ENCODE measurements around the gene TNFRSF1A. TPM values are rescaled to one million over a fixed set of nuclear protein-coding genes. Genes with fewer than 3 reads are reported as not detected.

The TNFRSF1A gene
- total and polyA plus RNA-seq, 2 of the 13 experiments (the other 11 are each of a cell fraction or from before 2014, with no cell fraction given), result 41.5 to 61.2 TPM

DNA sequence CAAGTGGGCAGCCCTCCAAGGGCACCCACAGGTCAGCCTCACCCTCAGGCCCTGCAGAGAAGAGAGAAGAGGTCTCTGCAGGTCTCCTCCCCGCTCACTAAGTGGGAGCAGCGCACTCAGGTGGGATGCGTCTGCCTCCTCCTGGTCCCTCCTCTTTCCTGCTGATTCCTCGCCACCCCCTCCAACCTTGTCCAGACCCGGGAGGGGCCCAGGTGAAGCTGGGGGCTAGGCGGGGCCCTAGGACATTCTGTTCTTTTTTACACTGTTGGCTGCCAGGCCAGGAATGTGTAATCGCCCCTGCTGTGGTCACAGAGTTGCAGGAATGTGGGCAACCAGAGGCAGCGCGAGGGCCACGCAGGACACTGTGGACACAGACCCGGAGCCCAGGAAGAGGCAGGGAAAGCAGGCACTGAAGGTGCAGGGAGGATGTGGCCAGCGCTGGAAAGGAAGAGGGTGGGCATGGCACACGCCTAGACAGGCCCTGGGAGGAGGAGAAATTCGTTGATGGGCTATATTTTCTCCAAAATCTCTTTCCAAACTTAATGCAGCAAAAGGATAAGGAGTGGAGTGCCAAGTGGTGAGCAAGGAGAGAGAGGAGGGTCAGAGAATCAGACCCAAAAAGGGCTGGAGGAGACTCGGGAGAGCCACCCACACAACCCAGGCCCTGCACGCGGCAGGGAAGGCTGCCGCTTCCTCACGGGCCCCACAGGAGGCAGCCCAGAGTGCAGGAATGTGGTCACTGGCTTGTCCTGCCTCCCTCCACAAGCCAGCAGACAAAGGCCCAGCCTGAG lies 34.4 kb upstream of the TNFRSF1A start (continued):
- TF ChIP-seq ZNF768 (CRISPR knock-in tag; IDR thresholded peaks at IDR 0.05) (peak; percentile 21; the same call in 1 of the 2 replicates), MYC (CRISPR knock-in tag; IDR thresholded peaks at IDR 0.05; ENCODE audit: borderline replicate concordance) (peak; percentile 84), TCF12 (IDR thresholded peaks at IDR 0.05) (no peak), TCF12 (CRISPR knock-in tag; IDR thresholded peaks at IDR 0.05) (no peak), SNAPC2 (CRISPR knock-in tag; IDR thresholded peaks at IDR 0.05) (no peak), ETV5 (CRISPR knock-in tag; IDR thresholded peaks at IDR 0.05; ENCODE audit: borderline replicate concordance) (peak; percentile 34; the same call in 1 of the 2 replicates), ZNF670 (CRISPR knock-in tag; IDR thresholded peaks at IDR 0.05; ENCODE audit: borderline replicate concordance) (no peak), FOXA3 (CRISPR knock-in tag; IDR thresholded peaks at IDR 0.05) (peak; percentile 5; the same call in 1 of the 2 replicates), ZNF230 (CRISPR knock-in tag; IDR thresholded peaks at IDR 0.05) (0 out of 2 replicates have a peak, but pooled peaks have one; percentile 27), TAF1 (CRISPR knock-in tag; IDR thresholded peaks at IDR 0.05) (peak; percentile 21; the same call in 1 of the 2 replicates), ZBTB38 (CRISPR knock-in tag; IDR thresholded peaks at IDR 0.05) (peak; percentile 52; the same call in 1 of the 2 replicates), MED1 (CRISPR knock-in tag; IDR thresholded peaks at IDR 0.05) (peak; percentile 8; the same call in 1 of the 2 replicates), SRSF1 (optimal IDR thresholded peaks at IDR 0.05; ENCODE audit: low read depth, low read length) (peak; percentile 55), U2AF1 (optimal IDR thresholded peaks at IDR 0.05; ENCODE audit: low read depth, low read length) (no peak), JUNB (CRISPR knock-in tag; IDR thresholded peaks at IDR 0.05; ENCODE audit: borderline replicate concordance) (no peak), ZNF331 (CRISPR knock-in tag; IDR thresholded peaks at IDR 0.05) (peak; percentile 50; the same call in 1 of the 2 replicates), ZNF510 (CRISPR knock-in tag; IDR thresholded peaks at IDR 0.05; ENCODE audit: low read depth) (no peak), MTA1 (CRISPR knock-in tag; IDR thresholded peaks at IDR 0.05; ENCODE audit: borderline replicate concordance) (0 out of 2 replicates have a peak, but pooled peaks have one; percentile 29), MIXL1 (CRISPR knock-in tag; IDR thresholded peaks at IDR 0.05) (0 out of 2 replicates have a peak, but pooled peaks have one; percentile 14), HNRNPH1 (optimal IDR thresholded peaks at IDR 0.05; ENCODE audit: low read depth, low read length) (no peak), CCDC6 (CRISPR knock-in tag; IDR thresholded peaks at IDR 0.05) (peak; percentile 70; the same call in 1 of the 2 replicates), RARG (CRISPR knock-in tag; IDR thresholded peaks at IDR 0.05; ENCODE audit: low read depth) (no peak), CBFB (CRISPR knock-in tag; IDR thresholded peaks at IDR 0.05) (0 out of 2 replicates have a peak, but pooled peaks have one; percentile 17), SALL1 (CRISPR knock-in tag; IDR thresholded peaks at IDR 0.05) (peak; percentile 45; the same call in 1 of the 2 replicates), PHF8 (CRISPR knock-in tag; IDR thresholded peaks at IDR 0.05) (peak; percentile 44; the same call in 1 of the 2 replicates), RARA (CRISPR knock-in tag; IDR thresholded peaks at IDR 0.05) (peak; percentile 26; the same call in 1 of the 2 replicates)
- TF ChIP-seq, protein P1, sequence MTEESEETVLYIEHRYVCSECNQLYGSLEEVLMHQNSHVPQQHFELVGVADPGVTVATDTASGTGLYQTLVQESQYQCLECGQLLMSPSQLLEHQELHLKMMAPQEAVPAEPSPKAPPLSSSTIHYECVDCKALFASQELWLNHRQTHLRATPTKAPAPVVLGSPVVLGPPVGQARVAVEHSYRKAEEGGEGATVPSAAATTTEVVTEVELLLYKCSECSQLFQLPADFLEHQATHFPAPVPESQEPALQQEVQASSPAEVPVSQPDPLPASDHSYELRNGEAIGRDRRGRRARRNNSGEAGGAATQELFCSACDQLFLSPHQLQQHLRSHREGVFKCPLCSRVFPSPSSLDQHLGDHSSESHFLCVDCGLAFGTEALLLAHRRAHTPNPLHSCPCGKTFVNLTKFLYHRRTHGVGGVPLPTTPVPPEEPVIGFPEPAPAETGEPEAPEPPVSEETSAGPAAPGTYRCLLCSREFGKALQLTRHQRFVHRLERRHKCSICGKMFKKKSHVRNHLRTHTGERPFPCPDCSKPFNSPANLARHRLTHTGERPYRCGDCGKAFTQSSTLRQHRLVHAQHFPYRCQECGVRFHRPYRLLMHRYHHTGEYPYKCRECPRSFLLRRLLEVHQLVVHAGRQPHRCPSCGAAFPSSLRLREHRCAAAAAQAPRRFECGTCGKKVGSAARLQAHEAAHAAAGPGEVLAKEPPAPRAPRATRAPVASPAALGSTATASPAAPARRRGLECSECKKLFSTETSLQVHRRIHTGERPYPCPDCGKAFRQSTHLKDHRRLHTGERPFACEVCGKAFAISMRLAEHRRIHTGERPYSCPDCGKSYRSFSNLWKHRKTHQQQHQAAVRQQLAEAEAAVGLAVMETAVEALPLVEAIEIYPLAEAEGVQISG (CRISPR knock-in tag; IDR thresholded peaks at IDR 0.05), result peak; percentile 61; the same call in 1 of the 2 replicates
- TF ChIP-seq, protein P2, sequence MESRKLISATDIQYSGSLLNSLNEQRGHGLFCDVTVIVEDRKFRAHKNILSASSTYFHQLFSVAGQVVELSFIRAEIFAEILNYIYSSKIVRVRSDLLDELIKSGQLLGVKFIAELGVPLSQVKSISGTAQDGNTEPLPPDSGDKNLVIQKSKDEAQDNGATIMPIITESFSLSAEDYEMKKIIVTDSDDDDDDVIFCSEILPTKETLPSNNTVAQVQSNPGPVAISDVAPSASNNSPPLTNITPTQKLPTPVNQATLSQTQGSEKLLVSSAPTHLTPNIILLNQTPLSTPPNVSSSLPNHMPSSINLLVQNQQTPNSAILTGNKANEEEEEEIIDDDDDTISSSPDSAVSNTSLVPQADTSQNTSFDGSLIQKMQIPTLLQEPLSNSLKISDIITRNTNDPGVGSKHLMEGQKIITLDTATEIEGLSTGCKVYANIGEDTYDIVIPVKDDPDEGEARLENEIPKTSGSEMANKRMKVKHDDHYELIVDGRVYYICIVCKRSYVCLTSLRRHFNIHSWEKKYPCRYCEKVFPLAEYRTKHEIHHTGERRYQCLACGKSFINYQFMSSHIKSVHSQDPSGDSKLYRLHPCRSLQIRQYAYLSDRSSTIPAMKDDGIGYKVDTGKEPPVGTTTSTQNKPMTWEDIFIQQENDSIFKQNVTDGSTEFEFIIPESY (CRISPR knock-in tag; IDR thresholded peaks at IDR 0.05), result 0 out of 2 replicates have a peak, but pooled peaks have one; percentile 6
